Thyroid gland (tissue), 4 donors: Measurements from ENCODE around the gene SLC23A2. TPM values are rescaled to one million over a fixed set of nuclear protein-coding genes. Genes with fewer than 3 reads are reported as not detected.
"Not testable (repeated sequence)": the region's sequence is repeated elsewhere in the genome, so short reads cannot be mapped to it uniquely, and the experiment has no call there.

Experiments used
- DNase-seq, 2 donors: peaks; one replicate each; pipeline ENCODE4 v3.0.0-alpha.2; 2019
- H3K27ac ChIP-seq, 3 donors: fragments of 200-600 bp; sonication (generic); 1 replicate in 2 of 3; 2 replicates in 1 of 3; pipeline ENCODE4 v1.5.1; 2016 to 2019; ENCODE audit warnings: mild to moderate bottlenecking in 1 of 3, moderate library complexity in 1 of 3
- H3K27me3 ChIP-seq: fragments of 200-600 bp; sonication (generic); one replicate; pipeline ENCODE4 v1.5.1; 2019
- H3K36me3 ChIP-seq, 2 donors: fragments of 200-600 bp; sonication (generic); one replicate each; pipeline ENCODE4 v1.5.1; 2016 to 2019
- H3K4me1 ChIP-seq, 2 donors: fragments of 200-600 bp; sonication (generic); one replicate each; pipeline ENCODE4 v1.5.1; 2017 to 2019
- H3K4me3 ChIP-seq, 3 donors: fragments of 200-600 bp; sonication (generic); replicated peaks in 1 of 3; 1 replicate in 2 of 3; 2 replicates in 1 of 3; pipeline ENCODE4 v1.5.1; 2016; ENCODE audit warnings: mild to moderate bottlenecking in 1 of 3
- H3K9me3 ChIP-seq: fragments of 200-600 bp; sonication (generic); one replicate; pipeline ENCODE4 v1.5.1; 2017
- POLR2A ChIP-seq, 2 donors: fragments of 450-650 bp; IDR thresholded peaks; one replicate each; pipeline ENCODE4 v1.6.1; 2017; ENCODE audit warnings: antibody characterized with exemption in 2 of 2, mild to moderate bottlenecking in 2 of 2, moderate library complexity in 1 of 2
- WGBS, 2 donors: methylation state at CpG; one replicate each; pipeline ENCODE4 v1.1.5; 2017; 5-methylcytosine and 5-hydroxymethylcytosine counted together
- intact Hi-C: fragments of 100-400 bp; cut with DNase I; formaldehyde crosslinking; loops from one replicate; pipeline ENCODE4 v1.15.1; 2023
- total RNA-seq, 4 donors: library from RNA; depleted of rRNA; stranded (reverse); fragments of >200 nt; gene quantifications; one replicate each; pipeline ENCODE4 v1.2.3, GENCODE V29; 2016
- TF ChIP-seq, protein P1 (sequence below), 6 experiments: fragments of 200-600 bp in 3 of 6; fragments of 450-650 bp in 3 of 6; sonication (generic) in 3 of 6; IDR thresholded peaks; one replicate each; pipeline ENCODE4 v1.5.1; 2016 to 2019; ENCODE audit warnings: antibody characterized with exemption in 6 of 6, mild to moderate bottlenecking in 2 of 6, inconsistent platforms in 1 of 6, moderate library complexity in 1 of 6

SLC23A2 gene
- total RNA-seq, 4 donors from 2014 or later = 36.3 to 67.1 (median 53.7) TPM

DNA sequence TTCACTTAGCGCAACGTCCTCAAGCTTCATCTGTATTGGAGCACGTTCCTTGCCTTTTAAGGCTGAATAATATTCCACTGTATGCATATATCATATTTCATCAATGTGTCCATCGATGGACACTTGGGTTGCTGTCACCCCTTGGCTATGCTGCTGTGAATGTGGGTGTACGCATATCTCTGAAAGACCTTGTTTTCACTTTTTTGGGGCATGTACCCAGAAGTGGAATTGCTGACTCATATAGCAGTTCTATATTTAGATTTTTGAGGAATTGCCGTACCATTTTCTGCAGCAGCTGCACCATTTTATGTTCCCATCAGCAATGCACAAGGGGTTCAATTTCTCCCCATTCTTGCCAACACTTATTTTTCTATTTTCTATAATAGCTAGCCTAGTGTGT lies 22.8 kb upstream of the SLC23A2 start:
- intact Hi-C loops = no loop called here
- WGBS, 2 donors = 87 to 92% methylated on average over 6 of the region's 6 CpGs
- no peak overlapping the region for H3K4me3 ChIP-seq
- no peak for DNase-seq
- H3K36me3 ChIP-seq = no peaks in the 10 kb centered on the region
- H3K27me3 ChIP-seq = no peaks in the 10 kb centered on the region
- no peak overlapping the region for H3K27ac ChIP-seq
- H3K4me1 ChIP-seq = no peaks in the 10 kb centered on the region
- TF ChIP-seq, protein P1, sequence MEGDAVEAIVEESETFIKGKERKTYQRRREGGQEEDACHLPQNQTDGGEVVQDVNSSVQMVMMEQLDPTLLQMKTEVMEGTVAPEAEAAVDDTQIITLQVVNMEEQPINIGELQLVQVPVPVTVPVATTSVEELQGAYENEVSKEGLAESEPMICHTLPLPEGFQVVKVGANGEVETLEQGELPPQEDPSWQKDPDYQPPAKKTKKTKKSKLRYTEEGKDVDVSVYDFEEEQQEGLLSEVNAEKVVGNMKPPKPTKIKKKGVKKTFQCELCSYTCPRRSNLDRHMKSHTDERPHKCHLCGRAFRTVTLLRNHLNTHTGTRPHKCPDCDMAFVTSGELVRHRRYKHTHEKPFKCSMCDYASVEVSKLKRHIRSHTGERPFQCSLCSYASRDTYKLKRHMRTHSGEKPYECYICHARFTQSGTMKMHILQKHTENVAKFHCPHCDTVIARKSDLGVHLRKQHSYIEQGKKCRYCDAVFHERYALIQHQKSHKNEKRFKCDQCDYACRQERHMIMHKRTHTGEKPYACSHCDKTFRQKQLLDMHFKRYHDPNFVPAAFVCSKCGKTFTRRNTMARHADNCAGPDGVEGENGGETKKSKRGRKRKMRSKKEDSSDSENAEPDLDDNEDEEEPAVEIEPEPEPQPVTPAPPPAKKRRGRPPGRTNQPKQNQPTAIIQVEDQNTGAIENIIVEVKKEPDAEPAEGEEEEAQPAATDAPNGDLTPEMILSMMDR (IDR thresholded peaks at IDR 0.05) = no peak
- TF ChIP-seq POLR2A (IDR thresholded peaks at IDR 0.05) = no peak
- no peaks in the 10 kb centered on the region for H3K9me3 ChIP-seq

GRCh38 chr20:5023171-5023570 lies 21.9 kb upstream of the SLC23A2 start:
- intact Hi-C loops, H3K36me3 ChIP-seq, H3K4me3 ChIP-seq, H3K4me1 ChIP-seq, H3K9me3 ChIP-seq, H3K27me3 ChIP-seq, DNase-seq, H3K27ac ChIP-seq: not testable (repeated sequence)
- 78 to 97% methylated on average over 4 of the region's 4 CpGs for WGBS, 2 donors

DNA sequence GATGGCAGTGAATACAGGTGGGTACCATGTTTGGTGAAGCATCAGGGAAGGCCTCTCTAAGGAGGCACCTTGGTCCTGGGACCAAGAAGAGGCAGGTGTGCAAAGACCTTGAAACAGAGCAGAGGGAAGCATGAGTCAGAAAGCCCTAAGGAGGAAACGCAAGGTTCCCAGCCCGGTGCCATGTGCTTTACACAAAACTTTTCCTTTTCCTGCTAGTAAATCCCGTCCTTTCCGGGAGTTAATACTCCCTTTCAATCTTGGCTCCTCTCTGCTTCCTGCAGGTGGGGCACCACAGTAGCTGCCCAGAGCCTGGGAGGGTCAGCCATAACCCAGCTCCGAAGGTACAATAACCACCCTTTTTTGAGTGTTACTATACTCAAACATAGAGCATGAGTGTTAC lies 19.4 kb upstream of the SLC23A2 start:
- no peaks in the 10 kb centered on the region for H3K27me3 ChIP-seq
- no peak for TF ChIP-seq POLR2A (IDR thresholded peaks at IDR 0.05)
- TF ChIP-seq, protein P1 (IDR thresholded peaks at IDR 0.05) = no peak
- H3K27ac ChIP-seq = no peak overlapping the region
- intact Hi-C loops = no loop called here
- WGBS, 2 donors = 83 to 84% methylated on average over 5 of the region's 5 CpGs
- H3K36me3 ChIP-seq = no peaks in the 10 kb centered on the region
- no peak overlapping the region for H3K4me3 ChIP-seq
- H3K4me1 ChIP-seq = no peaks in the 10 kb centered on the region
- DNase-seq = no peak
- no peaks in the 10 kb centered on the region for H3K9me3 ChIP-seq

DNA sequence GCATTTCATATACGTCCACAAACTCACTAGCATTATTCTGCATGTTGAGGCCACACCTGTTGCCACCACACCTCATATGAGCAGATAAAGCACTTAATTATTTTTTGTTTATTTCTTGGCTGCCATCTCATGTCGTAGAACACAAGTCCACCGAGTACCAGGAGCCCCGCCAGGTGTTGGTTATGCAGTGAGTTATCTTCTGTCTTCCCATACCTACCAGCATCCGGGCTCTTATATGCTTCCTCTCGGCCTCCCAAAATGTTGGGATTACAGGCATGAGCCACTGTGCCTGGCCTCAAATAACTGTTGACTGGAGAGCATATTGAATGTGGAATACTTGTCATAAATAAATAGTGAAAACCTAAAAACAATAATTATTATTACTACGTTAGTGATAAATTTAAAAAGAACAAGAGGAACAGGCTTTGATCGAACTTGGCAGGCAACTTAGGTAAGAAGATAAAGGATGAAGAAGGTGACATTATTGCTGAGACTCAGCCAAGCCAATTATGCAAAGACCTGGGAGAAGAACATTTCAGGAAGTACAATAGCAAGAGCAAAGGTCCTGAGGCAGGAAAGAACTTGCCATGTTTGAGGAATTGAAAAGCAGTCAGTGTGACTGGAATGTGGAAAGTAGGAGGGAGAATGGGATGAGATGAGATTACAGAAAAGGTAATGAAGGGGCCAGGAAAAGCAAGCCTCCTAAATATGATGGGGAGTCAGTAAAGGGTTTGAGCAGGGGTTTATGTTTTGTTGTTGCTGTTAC lies 12.6 kb upstream of the SLC23A2 start:
- H3K4me3 ChIP-seq = no peak overlapping the region
- WGBS, 2 donors = 93 to 94% methylated on average over 8 of the region's 8 CpGs
- no peaks in the 10 kb centered on the region for H3K9me3 ChIP-seq
- TF ChIP-seq, protein P1 (IDR thresholded peaks at IDR 0.05) = no peak
- TF ChIP-seq POLR2A (IDR thresholded peaks at IDR 0.05) = no peak
- no peaks in the 10 kb centered on the region for H3K36me3 ChIP-seq
- DNase-seq = no peak
- no peak overlapping the region for H3K27ac ChIP-seq
- H3K27me3 ChIP-seq = no peaks in the 10 kb centered on the region
- intact Hi-C loops = no loop called here
- H3K4me1 ChIP-seq = peaks cover 3 to 5% of the 10 kb centered on the region in 2 donors

DNA sequence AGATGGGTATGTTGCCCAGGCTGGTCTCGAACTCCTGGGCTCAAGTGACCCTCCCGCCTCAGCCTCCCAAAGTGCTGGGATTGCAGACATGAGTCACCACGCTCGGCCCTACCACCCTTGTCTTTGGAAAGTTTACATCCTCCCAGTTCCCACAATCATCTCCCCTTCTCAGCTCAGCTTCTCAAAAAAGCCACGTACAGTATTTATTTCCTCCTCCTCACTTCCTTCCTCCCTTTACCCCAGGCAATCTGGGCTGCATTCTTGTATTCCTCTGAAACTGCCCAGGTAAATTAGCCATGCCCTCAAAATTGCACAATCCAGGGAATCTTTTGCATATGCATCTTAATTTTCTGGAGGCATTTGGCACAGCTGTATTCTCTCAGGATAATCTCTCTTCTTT lies 7.4 kb upstream of the SLC23A2 start:
- Histone ChIP-seq H3K4me1 (peaks cover 3 to 8% of the 10 kb centered on the region in 2 donors), H3K9me3 (no peaks in the 10 kb centered on the region), H3K4me3 (no peak overlapping the region), H3K27me3 (no peaks in the 10 kb centered on the region), H3K27ac (peak overlapping the region in 2 of 3 donors; percentile 20 to 36), H3K36me3 (no peaks in the 10 kb centered on the region)
- TF ChIP-seq, protein P1 (IDR thresholded peaks at IDR 0.05) = no peak
- no peak for TF ChIP-seq POLR2A (IDR thresholded peaks at IDR 0.05)
- 59 to 66% methylated on average over 5 of the region's 5 CpGs for WGBS, 2 donors
- no peak for DNase-seq
- intact Hi-C loops = no loop called here
